ENCODE data around the gene SERINC5.

DNA sequence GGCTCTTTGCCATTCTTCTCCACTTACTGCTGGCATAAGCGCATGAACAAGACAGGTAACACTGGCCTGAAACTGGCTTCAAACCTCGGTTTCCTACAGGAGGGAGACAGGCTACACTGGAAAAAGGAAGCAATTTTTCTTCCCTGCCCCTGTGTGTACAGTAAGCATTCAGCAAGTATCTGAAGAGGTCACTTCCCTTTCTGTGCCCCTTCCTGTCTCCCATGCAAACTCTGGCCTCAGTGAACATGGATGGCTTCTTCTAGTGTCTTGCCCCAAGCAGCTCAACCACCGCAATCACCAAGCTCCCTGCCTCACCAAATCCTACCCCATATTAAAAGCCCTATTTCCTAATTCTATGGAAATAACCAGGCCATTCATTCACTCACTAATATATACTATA, 42.4 kb downstream of the SERINC5 start:
- TF ChIP-seq, protein P1, sequence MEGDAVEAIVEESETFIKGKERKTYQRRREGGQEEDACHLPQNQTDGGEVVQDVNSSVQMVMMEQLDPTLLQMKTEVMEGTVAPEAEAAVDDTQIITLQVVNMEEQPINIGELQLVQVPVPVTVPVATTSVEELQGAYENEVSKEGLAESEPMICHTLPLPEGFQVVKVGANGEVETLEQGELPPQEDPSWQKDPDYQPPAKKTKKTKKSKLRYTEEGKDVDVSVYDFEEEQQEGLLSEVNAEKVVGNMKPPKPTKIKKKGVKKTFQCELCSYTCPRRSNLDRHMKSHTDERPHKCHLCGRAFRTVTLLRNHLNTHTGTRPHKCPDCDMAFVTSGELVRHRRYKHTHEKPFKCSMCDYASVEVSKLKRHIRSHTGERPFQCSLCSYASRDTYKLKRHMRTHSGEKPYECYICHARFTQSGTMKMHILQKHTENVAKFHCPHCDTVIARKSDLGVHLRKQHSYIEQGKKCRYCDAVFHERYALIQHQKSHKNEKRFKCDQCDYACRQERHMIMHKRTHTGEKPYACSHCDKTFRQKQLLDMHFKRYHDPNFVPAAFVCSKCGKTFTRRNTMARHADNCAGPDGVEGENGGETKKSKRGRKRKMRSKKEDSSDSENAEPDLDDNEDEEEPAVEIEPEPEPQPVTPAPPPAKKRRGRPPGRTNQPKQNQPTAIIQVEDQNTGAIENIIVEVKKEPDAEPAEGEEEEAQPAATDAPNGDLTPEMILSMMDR (IDR thresholded peaks at IDR 0.05; ENCODE audit: insufficient read depth, low read length) = no peak
- TF ChIP-seq POLR2AphosphoS5 (IDR thresholded peaks at IDR 0.05; ENCODE audit: low read depth) (no peak), GABPA (IDR thresholded peaks at IDR 0.05; ENCODE audit: low read depth) (no peak), SPI1 (IDR thresholded peaks at IDR 0.05; ENCODE audit: borderline replicate concordance, low read depth) (peak; percentile 75)
- TF ChIP-seq, protein P2, sequence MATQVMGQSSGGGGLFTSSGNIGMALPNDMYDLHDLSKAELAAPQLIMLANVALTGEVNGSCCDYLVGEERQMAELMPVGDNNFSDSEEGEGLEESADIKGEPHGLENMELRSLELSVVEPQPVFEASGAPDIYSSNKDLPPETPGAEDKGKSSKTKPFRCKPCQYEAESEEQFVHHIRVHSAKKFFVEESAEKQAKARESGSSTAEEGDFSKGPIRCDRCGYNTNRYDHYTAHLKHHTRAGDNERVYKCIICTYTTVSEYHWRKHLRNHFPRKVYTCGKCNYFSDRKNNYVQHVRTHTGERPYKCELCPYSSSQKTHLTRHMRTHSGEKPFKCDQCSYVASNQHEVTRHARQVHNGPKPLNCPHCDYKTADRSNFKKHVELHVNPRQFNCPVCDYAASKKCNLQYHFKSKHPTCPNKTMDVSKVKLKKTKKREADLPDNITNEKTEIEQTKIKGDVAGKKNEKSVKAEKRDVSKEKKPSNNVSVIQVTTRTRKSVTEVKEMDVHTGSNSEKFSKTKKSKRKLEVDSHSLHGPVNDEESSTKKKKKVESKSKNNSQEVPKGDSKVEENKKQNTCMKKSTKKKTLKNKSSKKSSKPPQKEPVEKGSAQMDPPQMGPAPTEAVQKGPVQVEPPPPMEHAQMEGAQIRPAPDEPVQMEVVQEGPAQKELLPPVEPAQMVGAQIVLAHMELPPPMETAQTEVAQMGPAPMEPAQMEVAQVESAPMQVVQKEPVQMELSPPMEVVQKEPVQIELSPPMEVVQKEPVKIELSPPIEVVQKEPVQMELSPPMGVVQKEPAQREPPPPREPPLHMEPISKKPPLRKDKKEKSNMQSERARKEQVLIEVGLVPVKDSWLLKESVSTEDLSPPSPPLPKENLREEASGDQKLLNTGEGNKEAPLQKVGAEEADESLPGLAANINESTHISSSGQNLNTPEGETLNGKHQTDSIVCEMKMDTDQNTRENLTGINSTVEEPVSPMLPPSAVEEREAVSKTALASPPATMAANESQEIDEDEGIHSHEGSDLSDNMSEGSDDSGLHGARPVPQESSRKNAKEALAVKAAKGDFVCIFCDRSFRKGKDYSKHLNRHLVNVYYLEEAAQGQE (IDR thresholded peaks at IDR 0.05; ENCODE audit: insufficient replicate concordance, low read depth) = no peak
